WTC11 (cell line): ENCODE measurements around the gene GDF2.

ENCODE experiments used
- ATF1 ChIP-seq: sonication (generic); formaldehyde crosslinking; IDR thresholded peaks from 2 replicates; pipeline ENCODE4 v1.8.1; 2023; ENCODE audit warnings: mild to moderate bottlenecking, moderate library complexity, missing genetic modification reagents
- ATF3 ChIP-seq: sonication (generic); formaldehyde crosslinking; conservative IDR thresholded peaks from 2 replicates; pipeline ENCODE4 v1.8.1; 2022; ENCODE audit warnings: mild to moderate bottlenecking, missing genetic modification reagents
- CTCF ChIP-seq: fragments of 200-600 bp; IDR thresholded peaks from 2 replicates; pipeline ENCODE4 v1.8.0; 2022; ENCODE audit warnings: antibody characterized with exemption
- FOXP4 ChIP-seq: sonication (generic); formaldehyde crosslinking; IDR thresholded peaks from 2 replicates; pipeline ENCODE4 v1.8.0; 2022; ENCODE audit warnings: mild to moderate bottlenecking, missing genetic modification reagents
- GABPB1 ChIP-seq: sonication (generic); formaldehyde crosslinking; IDR thresholded peaks from 2 replicates; pipeline ENCODE4 v1.8.1; 2023; ENCODE audit warnings: mild to moderate bottlenecking, missing genetic modification reagents
- JUN ChIP-seq: sonication (generic); formaldehyde crosslinking; IDR thresholded peaks from 2 replicates; pipeline ENCODE4 v1.8.0; 2023; ENCODE audit warnings: mild to moderate bottlenecking, missing genetic modification reagents
- MYBL2 ChIP-seq: sonication (generic); formaldehyde crosslinking; IDR thresholded peaks from 2 replicates; pipeline ENCODE4 v1.8.1; 2023; ENCODE audit warnings: mild to moderate bottlenecking, moderate library complexity, missing genetic modification reagents
- STAT6 ChIP-seq: sonication (generic); formaldehyde crosslinking; conservative IDR thresholded peaks from 2 replicates; pipeline ENCODE4 v1.8.1; 2023; ENCODE audit warnings: mild to moderate bottlenecking, low read depth, missing genetic modification reagents, moderate library complexity
- USF1 ChIP-seq: sonication (generic); formaldehyde crosslinking; IDR thresholded peaks from 2 replicates; pipeline ENCODE4 v1.8.0; 2022; ENCODE audit warnings: mild to moderate bottlenecking, missing genetic modification reagents
- ZNF121 ChIP-seq: sonication (generic); formaldehyde crosslinking; IDR thresholded peaks from 2 replicates; pipeline ENCODE4 v1.8.0; 2023; ENCODE audit warnings: missing genetic modification reagents
- ZNF232 ChIP-seq: sonication (generic); formaldehyde crosslinking; IDR thresholded peaks from 2 replicates; pipeline ENCODE4 v1.8.0; 2022; ENCODE audit warnings: mild to moderate bottlenecking, missing genetic modification reagents

GRCh38 chr10:47370015-47370767, 47.9 kb downstream of the GDF2 start:
- TF ChIP-seq CTCF (no peak), USF1 (no peak), FOXP4 (no peak), GABPB1 (CRISPR knock-in tag) (no peak), ZNF232 (no peak), ATF3 (CRISPR knock-in tag) (no peak), JUN (CRISPR knock-in tag) (no peak), STAT6 (CRISPR knock-in tag) (no peak), ATF1 (CRISPR knock-in tag) (no peak), ZNF121 (CRISPR knock-in tag) (no peak), MYBL2 (no peak)
